GM10248 (cell line): ENCODE results near the gene C6.

Source experiments
- CTCF ChIA-PET: fragments of 300-600 bp; sonication (Branson Sonifier 250); formaldehyde crosslinking; extraction: SDS; loops from one replicate; lab custom pipeline; 2021; ENCODE audit warnings: antibody characterized with exemption; lab: Yijun Ruan, JAX
- POLR2A ChIA-PET: fragments of 350-650 bp; sonication (Branson Sonifier 250); formaldehyde crosslinking; extraction: SDS; loops from one replicate; lab custom pipeline; 2020; ENCODE audit warnings: antibody characterized with exemption; lab: Yijun Ruan, JAX
- DNase-seq: peaks from one replicate; pipeline ENCODE4 v3.0.0; 2012; ENCODE audit errors: extremely low spot score
- TF ChIP-seq, protein P1 (sequence below): IDR thresholded peaks from 2 replicates; pipeline ENCODE4 v1.5.1; 2012; ENCODE audit warnings: mild to moderate bottlenecking, low read depth; ENCODE audit errors: extremely low read depth, missing control alignments, control extremely low read depth

C6 gene

DNA sequence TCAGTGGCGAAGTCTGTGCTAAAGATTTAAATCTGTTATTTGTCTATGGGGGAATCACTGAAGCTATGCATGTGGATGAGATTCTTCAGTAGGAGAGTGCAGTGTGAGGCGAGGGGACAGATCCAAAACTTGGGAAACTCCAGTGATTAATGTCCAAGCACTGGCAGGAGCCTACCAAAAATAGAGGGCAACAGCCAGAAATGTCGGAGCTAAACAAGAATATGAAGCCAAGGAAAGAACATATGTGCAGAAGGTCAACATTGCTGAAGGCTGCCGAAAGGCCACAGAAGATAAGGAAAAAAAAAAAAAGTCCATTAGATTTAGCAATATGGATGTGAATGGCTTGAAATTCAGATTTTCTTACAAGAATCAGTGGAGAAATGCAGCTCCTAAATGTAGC is 61.8 kb downstream of the C6 start:
- ChIA-PET POLR2A (no interaction called here), CTCF (no interaction called here)

DNA sequence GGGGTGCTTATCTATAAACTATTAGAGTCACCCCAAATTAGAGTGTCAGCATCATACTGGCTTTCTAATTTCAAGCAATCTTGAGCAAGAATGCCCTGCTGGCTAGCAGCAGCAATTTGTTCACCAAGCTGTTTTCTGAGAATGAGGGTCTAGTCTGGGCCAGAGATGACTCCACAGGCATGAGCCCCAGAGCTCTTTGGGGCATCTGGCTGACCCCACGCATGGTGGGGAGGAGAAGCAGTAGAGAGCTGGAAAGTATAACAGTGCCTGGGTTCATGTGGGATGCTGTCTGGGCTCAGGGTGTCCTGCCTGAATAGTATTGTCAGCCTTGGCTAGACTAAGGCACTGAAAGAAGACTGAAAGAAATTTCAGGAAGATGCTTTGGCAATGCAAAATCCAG is 64.9 kb downstream of the C6 start:
- TF ChIP-seq, protein P1, sequence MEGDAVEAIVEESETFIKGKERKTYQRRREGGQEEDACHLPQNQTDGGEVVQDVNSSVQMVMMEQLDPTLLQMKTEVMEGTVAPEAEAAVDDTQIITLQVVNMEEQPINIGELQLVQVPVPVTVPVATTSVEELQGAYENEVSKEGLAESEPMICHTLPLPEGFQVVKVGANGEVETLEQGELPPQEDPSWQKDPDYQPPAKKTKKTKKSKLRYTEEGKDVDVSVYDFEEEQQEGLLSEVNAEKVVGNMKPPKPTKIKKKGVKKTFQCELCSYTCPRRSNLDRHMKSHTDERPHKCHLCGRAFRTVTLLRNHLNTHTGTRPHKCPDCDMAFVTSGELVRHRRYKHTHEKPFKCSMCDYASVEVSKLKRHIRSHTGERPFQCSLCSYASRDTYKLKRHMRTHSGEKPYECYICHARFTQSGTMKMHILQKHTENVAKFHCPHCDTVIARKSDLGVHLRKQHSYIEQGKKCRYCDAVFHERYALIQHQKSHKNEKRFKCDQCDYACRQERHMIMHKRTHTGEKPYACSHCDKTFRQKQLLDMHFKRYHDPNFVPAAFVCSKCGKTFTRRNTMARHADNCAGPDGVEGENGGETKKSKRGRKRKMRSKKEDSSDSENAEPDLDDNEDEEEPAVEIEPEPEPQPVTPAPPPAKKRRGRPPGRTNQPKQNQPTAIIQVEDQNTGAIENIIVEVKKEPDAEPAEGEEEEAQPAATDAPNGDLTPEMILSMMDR: no peak
- POLR2A ChIA-PET: no interaction called here
- CTCF ChIA-PET: interaction anchor here (1.2 to 2.1 kb wide), 2 partner anchors 10 to 19 kb away, joined by 3 to 5 read pairs; no protein-coding TSS in a partner anchor
- DNase-seq: no peak

More for the DNA sequence above, 61.8 kb downstream of the C6 start:
- no peak for DNase-seq
- TF ChIP-seq, protein P1: no peak

DNA sequence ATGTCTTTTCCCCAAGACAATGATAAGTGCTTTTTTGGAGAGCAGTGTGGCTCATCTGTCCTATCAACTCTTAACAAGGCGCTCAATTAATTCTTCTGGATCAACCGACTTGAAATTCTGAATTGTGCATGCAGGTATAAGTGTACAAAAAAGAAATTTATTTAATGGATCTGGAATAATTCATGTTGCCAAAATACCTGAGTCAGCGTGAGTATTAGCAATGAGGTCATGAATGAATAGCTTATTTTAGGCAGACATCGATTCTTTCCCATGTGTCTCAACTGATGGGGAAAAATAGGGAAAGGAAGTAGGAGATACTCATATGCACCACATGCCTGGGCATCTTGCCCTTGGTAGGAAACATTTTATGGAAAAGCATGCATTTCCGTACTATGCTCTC is 68.0 kb downstream of the C6 start:
- ChIA-PET POLR2A (no interaction called here), CTCF (no interaction called here)
- TF ChIP-seq, protein P1: no peak
- no peak for DNase-seq

DNA sequence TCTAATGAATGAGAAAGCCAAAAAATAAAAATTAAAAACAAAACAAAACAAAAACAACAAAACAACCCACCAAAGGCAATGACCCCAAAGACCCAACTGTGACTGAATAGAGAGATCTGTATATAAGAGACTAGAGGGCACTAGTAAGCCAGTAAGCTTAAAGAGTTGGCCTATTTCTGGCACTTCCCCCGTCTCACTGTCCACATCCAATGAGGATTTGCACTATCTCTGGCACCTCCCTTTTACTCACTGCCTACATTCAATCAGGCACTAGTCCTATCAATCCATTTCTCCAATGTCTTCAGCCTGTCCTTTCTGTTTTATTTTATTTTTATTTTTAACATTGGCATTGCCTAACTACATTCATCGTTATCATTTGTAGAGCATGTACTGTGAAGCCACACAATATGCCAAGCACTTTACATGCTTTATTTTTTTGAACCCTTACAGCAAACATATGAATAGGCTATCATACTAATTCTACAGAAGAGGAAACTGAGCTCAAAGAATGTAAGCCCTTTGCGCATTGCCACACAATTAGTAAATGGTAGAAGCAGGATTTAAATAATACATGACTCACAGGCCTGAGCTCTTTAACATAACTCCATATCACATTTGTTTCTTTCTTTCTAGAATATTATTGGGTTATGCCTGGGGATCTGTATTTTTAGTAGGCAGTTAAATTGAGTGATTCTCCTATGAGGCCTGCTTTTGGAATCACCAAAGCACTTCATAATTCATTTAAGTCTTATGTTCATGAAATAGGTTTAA is 70.0 kb downstream of the C6 start:
- TF ChIP-seq, protein P1: no peak
- ChIA-PET POLR2A (no interaction called here), CTCF (interaction anchor here (1.4 kb wide), 1 partner anchor 21 kb away, joined by 3 read pairs; no protein-coding TSS in a partner anchor)
- DNase-seq: no peak

DNA sequence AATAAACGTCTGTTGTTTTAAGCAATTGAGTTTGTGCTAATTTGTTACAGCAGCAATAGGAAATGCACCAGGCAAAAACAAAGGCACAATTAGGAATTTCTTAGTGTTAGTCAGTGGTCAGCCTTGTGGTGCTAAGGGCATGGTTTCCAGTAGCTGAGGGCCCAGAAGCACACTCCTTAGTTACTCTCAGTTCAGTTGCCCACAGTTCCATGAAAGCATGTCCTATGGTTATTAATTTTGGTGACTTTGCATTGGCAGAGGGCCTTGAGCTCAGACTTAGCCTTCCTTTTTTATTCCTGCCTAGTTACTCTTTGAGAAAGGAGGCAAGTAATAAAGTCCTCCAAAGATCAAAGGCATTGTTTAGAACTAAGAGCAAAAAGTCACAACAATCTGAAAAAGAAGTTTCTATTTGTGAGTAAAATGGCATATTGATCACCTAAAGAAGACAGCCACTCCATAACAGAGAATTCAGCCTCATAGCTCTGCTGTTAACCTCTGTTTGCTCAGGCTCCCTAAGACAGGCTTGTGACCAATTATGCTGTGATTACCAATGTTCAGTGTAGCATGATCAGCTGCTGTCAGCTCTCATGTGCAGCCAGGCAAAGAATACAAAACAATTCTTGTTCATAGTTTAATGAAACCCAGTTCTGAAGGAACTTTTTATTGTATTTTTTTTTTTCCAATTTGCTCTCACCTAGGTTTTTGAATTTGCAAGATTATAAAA is 85.2 kb downstream of the C6 start:
- TF ChIP-seq, protein P1: no peak
- POLR2A ChIA-PET: no interaction called here
- CTCF ChIA-PET: interaction anchor here (2.2 kb wide), 1 partner anchor 10 kb away, joined by 5 read pairs; no protein-coding TSS in a partner anchor
- DNase-seq: no peak

DNA sequence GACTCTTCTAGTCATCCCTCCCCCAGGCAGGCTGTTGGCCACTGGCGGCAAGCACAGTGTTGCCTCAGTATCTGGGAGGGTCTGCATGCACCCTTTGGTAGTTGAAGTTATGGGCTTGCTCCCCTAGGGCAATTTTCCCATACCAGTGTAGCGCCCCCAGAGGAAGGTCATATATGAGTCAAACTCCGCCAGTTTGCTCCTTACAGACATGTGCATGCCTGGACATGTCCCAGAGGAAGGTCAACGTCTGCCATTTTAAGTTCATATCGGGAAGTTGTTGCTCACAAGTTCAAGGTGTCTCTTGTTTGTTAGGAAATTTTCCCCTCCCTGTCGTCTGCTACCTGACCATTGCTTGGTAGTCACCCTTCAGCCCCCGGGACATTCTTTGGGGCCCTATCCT is 90.9 kb downstream of the C6 start:
- TF ChIP-seq, protein P1: no peak
- DNase-seq: no peak
- POLR2A ChIA-PET: no interaction called here
- CTCF ChIA-PET: interaction anchor here (0.6 to 1.3 kb wide), 3 partner anchors 22 to 60 kb away, joined by 3 read pairs; no protein-coding TSS in a partner anchor
